ENCODE measurements around the gene COP1.

DNA sequence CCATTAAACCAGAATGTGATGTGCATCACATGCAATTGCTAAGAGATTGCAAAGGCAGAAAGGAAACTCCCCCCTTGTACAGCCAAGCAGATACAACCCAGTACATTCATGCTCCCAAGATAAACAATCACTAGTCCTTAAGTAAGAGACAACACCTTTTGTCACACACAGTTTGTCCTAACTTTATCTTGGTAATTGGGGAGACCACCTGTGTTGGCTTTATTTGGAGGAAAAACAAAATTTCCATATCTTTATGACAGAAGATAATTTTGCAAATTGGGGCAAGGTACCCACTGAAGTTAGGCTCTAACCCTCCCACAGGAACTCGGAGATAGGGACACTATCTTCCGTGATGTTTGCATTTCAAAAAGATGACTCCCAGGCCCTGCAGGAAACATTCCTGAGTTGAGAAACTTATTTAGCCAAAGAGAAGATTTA, 288.7 kb downstream of the COP1 start:
- TF ChIP-seq, protein P1, sequence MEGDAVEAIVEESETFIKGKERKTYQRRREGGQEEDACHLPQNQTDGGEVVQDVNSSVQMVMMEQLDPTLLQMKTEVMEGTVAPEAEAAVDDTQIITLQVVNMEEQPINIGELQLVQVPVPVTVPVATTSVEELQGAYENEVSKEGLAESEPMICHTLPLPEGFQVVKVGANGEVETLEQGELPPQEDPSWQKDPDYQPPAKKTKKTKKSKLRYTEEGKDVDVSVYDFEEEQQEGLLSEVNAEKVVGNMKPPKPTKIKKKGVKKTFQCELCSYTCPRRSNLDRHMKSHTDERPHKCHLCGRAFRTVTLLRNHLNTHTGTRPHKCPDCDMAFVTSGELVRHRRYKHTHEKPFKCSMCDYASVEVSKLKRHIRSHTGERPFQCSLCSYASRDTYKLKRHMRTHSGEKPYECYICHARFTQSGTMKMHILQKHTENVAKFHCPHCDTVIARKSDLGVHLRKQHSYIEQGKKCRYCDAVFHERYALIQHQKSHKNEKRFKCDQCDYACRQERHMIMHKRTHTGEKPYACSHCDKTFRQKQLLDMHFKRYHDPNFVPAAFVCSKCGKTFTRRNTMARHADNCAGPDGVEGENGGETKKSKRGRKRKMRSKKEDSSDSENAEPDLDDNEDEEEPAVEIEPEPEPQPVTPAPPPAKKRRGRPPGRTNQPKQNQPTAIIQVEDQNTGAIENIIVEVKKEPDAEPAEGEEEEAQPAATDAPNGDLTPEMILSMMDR (IDR thresholded peaks at IDR 0.05) = no peak
- TF ChIP-seq POLR2A (IDR thresholded peaks at IDR 0.05) (no peak), POLR2AphosphoS5 (IDR thresholded peaks at IDR 0.05) (no peak)
